GM13977 (cell line): ENCODE results near the gene TAL1.
"Not testable (repeated sequence)": the region's sequence is repeated elsewhere in the genome, so short reads cannot be mapped to it uniquely, and the experiment has no call there.

ENCODE experiments used
- DNase-seq: peaks from one replicate; pipeline ENCODE4 v3.0.0; 2012; ENCODE audit warnings: low spot score
- CTCF ChIP-seq: IDR thresholded peaks from 2 replicates; pipeline ENCODE4 v1.5.1; 2012; ENCODE audit warnings: mild to moderate bottlenecking, control low read depth; ENCODE audit not compliant: insufficient read depth; ENCODE audit errors: extremely low read depth, missing control alignments
- in situ Hi-C: fragments of 300-500 bp; cut with MboI; formaldehyde crosslinking; loops from one replicate; pipeline ENCODE4 v1.12.0; 2022; ENCODE audit warnings: low sequenced_read_pairs, low pct_unique_long_range_greater_than_20kb, mixed read lengths, inconsistent platforms; ENCODE audit not compliant: unreplicated experiment

Gene TAL1

GRCh38 chr1:47232187-47232874 lies at the start of gene TAL1:
Gene TAL1 (minus strand): TSS chr1:47232225. CDS start chr1:47225888, 6,337 bp downstream.
- in situ Hi-C loops, result no loop called here
- no peak for DNase-seq

GRCh38 chr1:47280142-47280541 lies 48.1 kb upstream of the TAL1 start:
- no peak for DNase-seq
- TF ChIP-seq CTCF, result no peak
- in situ Hi-C loops, result no loop called here

More at GRCh38 chr1:47232187-47232874, at the start of gene TAL1:
- no peak for TF ChIP-seq CTCF

DNA sequence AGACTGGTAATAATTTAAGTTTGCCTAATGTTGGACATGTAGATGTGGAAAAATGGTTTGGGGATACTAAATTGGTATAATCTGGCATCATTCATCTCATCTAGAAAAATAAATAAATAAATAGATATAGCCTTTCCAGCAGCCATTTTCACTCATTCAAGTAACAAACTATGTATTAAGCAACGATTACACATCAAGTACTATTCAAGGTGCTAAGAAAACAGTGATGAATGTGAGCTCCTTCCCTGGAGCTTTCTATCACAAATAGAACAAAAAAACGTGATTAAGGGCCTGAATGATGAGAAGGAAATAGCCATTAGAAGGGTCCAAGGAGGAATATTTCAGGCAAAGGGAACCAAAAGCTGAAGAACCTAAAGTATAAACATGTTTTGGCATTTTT lies 44.8 kb upstream of the TAL1 start:
- DNase-seq, result no peak
- in situ Hi-C loops, result no loop called here
- TF ChIP-seq CTCF, result no peak

GRCh38 chr1:47275811-47276210 lies 43.8 kb upstream of the TAL1 start:
- in situ Hi-C loops, DNase-seq: not testable (repeated sequence)

- in situ Hi-C loops, DNase-seq: not testable (repeated sequence)
Measured at GRCh38 chr1:47265529-47265928, 33.5 kb upstream of the TAL1 start.

GRCh38 chr1:47262787-47263413 lies 30.9 kb upstream of the TAL1 start:
- peak; percentile 53 for DNase-seq
- in situ Hi-C loops, result no loop called here
- peak; percentile 68 for TF ChIP-seq CTCF

DNA sequence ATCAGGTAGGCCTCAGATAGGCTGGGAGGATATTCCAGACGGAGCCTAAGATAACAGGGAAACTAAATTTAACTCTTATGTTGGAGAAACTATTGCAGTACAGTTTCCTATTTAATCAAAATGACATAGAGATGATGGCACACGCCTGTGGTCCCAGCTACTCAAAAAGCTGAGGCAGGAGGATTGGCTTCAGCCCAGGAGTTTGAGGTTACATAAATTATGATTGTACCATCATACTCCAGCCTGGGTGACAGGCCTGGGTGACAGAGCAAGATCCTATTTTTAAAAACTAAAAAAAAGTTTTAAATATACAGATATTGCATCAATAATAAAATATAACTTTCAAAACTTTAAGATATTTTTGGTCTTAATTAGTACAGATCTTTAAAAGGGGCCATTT lies 25.2 kb upstream of the TAL1 start:
- no peak for DNase-seq
- TF ChIP-seq CTCF, result no peak
- in situ Hi-C loops, result no loop called here

DNA sequence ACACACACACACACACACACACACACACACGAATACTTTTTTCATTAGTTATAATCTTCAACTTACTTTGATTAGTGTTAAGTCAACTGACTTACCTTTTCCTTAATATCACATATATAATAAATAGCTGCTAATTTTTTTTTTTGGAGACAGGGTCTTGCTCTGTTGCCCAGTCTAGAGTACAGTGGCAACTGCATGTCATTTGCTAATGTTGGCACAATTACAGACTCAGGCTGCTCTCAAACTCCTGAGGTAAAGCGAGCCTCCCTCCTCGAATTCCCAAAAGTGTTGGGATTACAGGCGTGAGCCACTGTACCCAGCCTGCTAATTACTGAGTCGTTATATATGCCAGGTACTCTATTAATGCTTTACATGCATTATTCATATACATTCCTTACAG lies 20.8 kb upstream of the TAL1 start:
- in situ Hi-C loops, result no loop called here
- DNase-seq, result no peak
- TF ChIP-seq CTCF, result no peak
